Stimulated activated CD8-positive, alpha-beta memory T cell treated with anti-CD3 and anti-CD28 coated beads, Interleukin-15, amount 100 ng/mL, for 48 hours (primary cell): ENCODE results near the gene GATA5.

Experiments
- DNase-seq, 2 donors: peaks; one replicate each; pipeline ENCODE4 v3.0.0-alpha.2; 2020; ENCODE audit warnings: low read depth in 2 of 2

The GATA5 gene

DNA sequence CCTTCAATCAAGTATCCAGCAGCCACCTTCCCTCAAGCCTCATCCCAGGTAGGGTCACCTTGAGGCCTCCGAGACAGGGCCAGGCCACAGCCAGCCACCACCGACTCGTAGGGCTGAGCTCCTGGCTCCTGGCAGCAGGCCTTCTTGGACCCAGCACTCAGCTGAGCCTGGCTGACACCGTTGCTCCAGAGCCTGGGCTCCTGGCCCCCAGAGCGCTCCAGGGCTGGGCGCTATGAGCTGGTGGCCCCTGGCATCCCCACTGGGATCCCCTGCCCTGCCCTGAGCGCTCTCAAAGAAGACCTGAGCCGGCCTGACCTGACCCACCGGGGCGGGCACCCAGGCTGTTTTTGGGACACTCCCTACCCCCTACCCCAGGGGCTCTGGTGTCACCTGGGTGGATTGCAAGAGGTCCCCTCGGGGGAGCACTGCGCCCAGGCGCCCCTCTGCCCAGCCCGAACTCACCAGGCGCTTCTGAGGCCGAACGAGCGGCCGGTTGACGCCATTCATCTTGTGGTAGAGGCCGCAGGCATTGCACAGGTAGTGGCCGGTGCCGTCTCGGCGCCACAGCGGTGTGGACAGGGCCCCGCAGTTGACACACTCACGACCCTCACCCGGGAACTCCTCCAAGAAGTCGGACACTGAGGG, 2.7 kb downstream of the GATA5 start:
- DNase-seq, result no peak

DNA sequence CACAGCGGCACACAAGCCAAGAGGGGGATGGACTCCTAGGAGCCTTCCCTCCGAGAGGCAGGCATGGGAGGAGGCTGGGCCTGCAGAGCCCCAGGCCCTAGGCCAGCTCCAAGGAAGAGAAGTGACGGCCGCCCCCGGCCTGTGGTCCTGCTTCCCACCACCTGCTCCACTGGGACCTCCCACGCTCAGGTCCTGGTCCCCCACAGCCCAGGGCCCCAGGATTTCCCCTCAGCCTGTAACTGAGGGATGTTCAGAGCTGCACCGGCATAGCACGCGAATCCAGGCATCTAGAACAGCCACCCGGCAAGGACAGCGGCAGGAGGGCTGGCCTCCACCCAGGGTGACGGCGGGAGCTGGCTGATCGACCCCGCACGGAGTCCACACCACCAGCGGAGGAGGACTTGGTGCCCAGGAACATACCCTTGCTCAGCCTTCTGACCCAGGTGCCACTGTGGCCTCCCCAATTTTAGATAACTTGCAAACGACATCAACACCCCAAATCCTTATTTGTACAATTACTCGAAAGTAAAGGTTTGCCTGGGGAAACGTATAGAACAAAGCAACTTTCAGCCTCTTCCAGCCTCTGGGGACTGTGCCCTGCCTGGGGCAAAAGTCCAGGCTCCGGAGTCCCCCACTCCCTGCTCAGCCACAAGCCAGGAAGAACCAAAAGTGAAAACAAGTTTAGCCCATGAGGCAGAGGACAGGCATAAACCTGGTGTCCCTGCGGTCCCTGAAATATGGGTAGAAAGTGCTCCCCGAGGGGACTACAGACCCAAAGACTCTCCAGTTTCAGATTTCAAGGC, 3.5 kb downstream of the GATA5 start:
- DNase-seq, result no peak

DNA sequence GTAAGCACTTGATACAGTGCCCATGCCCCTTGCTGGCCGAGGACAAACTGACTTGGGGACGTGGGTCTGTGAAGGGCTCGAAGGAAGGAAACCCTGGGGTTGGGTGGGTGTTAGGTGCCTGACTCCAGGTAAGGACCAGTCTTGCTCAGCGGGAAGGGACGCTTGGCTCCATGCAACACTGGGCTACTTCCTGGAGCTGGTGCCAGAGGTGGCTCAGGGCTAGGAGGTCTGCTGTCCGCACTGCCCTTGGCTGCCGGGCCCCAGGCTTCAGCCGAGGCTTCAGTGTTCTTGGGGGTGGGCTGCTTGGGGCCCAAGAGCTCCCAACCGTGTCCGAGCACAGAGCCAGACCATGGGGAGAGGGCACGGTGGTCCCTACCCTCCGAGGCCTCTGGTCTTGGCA, 5.3 kb downstream of the GATA5 start:
- no peak for DNase-seq

DNA sequence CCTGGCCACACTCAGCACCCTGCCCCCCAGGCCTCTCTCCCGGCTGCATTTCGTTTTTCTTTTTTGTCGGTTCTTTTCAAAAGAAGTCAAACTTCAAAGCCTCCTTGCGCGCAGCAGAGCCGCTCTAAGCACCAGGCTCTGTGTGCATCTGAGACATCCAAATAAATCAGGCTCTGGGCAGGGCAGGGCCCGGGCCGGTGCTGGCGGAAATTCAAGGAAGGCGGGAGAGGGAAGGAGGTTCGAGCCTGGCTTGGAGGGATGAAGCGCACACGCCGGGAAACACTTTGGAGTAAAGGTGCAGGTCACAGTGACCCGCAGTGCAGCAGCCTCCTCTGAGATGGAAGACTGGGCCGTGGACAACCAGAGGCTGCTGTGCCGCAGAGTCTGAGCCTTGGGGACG, 5.8 kb downstream of the GATA5 start:
- DNase-seq, result no peak

DNA sequence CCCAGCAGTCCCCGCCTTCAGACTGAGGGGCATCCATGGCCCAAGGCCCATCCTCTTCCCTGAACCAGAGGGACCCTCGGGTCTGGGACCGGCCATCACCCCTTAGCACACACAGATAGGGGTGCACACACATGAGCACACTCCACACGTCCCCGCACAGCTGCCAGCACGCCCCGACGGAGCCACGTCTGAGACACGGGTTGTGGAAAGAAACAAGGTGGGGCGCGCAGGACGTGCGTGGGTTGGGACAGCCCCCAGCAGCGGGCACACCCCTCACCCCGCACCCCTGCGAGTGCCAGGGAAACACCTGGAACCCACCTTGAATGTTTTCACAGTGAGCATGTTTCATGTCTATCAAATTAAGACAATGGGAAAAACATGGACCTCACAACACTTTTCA, 6.4 kb downstream of the GATA5 start:
- no peak for DNase-seq

DNA sequence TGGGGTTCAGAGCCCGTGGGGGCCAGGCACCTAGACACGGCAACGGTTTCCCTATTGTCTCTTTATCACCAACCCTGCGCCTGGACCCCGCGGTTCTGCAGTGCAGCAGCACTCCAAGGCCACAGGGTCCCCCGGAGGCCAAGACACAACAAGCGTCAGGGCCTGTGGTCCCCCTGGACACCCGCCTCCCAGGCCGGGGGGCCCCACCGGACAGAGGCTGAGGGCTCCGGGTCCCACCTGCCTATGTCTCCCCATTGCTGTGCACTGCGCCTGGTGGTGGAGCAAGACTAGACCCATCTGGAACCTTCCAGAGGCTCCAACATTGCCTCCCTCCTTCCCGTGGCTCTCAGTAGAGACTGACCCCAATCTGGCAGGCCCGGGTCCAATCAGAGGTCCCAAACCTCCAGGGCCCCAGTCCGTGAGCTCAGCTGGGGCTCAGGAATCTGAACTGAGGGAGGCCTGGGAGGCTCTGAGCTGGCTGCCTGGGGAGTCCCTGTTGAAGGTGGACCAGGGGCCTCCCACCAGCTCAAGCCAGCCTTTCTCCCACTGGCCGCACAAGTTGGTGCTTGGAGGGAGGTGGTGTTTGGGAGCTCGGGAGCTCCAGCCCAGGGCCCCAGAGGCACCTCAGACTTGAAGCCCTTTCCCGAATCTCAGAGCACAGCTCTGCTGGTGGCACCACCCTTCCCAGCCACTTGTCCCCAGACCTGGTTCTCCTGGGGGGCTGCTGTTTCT, 8.8 kb downstream of the GATA5 start:
- DNase-seq, result no peak

DNA sequence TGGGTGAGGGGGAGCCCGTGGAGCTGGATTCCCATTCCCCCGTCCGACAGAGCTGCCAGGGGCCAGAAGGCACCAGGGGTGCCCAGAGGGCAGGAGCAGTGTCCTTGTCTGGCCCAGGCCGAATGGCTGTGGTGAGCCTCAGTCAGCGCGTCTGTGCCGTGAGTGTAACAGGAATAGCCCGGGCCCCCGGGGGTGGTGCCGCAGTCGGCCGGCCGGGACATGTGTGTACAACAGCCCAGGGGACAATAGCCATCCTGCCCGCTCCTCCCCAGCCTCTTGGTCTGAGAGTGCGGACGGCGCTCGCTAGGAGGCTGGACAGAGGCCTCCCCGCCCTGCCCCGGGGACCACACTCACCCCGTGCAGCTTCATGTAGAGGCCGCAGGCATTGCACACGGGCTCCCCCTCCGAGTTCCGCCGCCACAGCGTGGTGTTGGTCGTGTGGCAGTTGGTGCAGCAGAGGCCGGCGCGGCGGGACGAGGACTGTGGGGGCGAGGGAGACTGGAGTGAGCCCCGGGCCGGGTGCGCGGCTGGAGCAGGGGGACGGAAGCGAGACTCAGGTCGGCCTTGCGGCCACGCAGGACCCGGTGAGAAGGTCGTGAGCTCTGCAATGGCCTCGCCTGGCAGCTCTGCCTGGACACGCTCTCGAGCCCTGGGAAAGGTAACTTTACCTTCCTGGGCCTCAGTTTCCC, 9.6 kb downstream of the GATA5 start:
- DNase-seq, result no peak

DNA sequence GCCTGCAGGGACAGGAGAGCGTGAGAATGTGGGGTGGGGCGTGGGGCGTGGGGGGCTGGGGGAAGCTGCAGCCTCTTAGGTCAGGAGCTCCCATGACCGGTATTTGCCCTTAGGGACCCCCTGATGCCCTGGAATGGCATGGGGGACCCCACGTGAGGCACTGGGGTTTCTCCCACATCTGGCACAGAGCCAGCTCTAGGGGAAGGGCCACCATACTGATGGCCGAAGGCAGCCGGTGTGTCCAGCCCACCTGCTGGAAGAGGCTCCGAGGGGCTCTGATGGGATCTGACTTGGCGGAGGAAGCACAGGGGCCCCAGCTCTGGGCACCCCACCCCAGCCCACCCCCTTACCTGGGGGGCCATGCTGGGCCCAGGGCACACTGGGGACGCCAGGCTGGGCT, 10.8 kb downstream of the GATA5 start:
- no peak for DNase-seq

DNA sequence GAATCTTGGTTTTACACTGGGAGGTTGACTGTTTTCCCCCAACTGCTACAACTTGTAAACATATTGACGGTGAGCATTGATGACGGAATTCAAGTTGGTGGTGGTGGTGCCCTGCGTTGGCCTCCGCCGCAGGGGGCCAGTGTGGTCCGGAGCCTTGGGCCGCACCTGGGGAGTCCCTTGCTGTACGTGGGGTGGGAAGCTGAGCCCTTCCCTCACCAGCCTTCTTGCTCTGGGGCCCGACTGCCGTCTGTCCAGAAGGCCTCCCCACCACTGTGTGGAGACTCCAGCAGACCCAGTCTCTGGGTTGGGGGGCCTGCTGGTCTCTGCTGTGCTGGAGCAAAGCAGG, 11.4 kb downstream of the GATA5 start:
- DNase-seq, result no peak

DNA sequence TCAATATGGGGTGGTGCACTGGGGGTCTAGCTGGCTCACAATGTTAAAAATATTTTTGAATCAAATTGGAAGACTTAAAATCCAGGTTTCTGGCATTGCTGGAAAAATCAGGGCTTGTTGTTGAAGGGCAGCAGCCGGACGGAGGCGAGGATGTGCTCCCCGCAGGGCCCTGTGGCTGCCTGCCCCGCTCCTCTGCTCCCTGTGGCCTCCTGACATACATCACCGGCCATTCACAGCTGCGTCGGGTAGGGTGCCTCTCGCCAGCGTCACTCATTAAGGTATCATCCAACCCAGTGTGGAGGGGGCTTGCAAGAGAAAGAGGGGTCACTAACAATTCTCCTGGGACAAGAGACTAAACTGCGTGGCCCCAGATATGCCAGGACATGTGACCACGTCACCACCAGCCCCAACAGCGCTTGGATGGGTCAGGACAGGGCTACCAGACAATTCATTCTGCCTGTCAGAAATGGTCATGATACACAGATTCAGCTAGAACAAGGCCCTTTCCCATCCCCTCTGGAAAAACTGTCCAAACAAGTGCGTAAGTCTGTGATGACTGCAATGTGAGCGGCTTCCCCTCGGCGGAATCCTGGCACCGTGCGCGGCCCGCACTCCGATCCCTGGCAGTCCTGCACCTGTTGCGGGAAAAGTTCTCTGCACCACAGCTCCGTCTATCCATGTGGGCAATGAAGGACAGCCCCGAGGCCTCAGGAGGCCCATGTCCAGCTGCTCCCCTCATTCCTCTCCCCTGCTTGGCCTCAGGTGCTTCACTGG, 12.0 kb downstream of the GATA5 start:
- no peak for DNase-seq

DNA sequence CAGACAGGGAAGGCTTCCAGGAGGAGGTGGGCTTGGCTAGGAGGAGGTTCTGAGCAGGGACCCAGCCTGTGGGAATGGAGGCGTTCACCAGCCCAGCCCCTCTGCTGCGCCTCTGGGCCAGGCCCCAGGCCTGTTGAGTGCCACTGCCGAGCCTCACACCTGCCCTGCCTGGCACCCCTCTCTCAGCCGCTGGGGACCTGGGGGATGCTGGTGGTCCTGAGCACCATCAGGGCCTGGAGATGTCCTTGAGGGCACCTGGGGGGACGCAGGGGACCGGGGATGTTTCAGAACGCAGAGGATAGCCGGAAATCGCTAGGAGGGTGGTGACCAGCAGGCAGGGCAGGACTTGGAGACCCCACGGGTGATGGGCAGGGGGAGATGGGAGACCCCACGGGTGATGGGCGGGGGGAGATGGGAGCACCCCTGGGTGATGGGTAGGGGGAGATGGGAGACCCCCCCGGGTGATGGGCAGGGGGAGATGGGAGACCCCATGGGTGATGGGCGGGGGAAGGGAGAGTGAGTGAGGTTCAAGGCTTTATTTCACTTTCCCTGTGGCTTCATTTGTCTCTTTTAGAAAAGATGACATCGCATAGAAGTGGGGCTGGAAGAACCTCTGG, 12.7 kb downstream of the GATA5 start:
- DNase-seq, result no peak

DNA sequence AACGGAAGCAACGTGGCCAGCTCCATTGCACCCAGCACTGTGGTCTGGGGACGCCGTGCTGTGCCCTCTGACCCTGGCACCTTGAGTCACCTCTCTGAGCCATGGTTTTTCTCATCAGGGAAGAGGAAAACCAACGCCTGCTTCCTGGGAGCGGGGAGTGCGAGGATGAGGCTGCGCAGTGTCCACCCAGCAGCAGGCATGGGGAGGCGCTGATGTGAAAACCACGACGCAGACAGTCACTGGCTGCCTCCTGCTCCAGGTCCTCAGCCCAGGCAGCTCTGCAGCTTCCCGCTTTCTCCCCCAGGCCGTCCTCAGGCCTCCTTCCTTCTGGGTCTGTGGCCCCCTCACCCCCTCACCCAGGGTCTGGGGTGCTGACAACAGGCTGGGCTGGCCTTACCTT, 14.0 kb downstream of the GATA5 start:
- no peak for DNase-seq

DNA sequence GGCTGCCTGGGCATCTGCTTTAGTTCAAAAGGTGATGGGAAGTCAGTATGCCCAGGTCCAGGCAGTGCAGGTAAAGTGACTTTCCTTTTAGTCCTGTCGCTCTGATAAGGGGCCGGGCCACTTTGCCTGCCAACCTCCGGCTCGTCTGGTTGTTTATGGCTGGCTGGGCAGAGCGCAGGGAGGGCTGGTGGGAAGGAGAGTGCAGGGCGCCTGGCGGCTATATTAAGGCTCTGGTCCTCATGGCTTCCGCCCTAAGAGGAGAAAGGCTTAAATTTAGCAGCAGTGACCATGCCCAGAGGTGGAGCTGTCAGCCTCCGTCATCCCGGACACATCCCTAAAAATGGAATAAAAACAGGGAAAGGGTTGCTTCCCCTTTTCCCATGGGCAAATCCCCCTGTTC, 14.6 kb downstream of the GATA5 start:
- DNase-seq, result no peak

DNA sequence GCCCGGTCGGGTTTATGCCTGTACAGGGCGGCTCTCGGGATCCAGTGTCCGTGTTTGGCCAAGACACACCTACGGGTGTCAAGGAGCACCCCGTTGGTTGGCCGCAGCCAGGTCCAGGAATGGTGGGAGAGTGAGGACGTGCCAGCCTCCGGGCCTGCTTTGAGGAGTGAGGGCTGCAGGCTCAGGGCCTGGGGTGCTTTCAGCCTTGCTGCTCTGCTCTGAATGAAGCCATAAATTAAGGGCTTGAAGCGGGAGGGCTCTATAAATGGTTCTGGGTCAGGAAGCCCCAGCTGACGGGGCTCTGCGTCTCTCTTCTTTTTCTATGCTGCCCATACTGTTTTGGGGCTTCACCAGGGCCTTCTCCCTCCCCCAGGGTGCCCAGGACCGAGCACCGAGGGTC, 15.1 kb downstream of the GATA5 start:
- no peak for DNase-seq

DNA sequence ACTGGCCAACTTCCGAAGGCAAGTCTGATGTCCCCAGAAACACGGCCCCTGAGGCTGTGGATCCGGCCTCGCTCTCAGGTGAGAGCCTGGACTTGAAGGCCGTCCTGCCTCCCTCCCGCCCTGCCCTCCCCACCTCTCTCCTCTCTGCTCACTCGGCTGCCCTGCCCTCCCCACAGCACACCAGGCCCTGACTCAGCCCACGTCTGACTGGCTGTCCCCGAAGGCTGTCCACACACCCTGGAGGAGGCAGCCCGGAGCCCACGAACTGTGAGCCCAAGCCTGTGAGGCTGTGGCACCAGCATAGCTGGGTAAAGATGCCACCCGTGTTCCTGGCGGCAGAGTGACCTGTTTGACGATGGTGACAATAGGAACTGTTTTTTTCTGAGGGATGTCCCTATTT, 16.3 kb downstream of the GATA5 start:
- DNase-seq, result no peak

DNA sequence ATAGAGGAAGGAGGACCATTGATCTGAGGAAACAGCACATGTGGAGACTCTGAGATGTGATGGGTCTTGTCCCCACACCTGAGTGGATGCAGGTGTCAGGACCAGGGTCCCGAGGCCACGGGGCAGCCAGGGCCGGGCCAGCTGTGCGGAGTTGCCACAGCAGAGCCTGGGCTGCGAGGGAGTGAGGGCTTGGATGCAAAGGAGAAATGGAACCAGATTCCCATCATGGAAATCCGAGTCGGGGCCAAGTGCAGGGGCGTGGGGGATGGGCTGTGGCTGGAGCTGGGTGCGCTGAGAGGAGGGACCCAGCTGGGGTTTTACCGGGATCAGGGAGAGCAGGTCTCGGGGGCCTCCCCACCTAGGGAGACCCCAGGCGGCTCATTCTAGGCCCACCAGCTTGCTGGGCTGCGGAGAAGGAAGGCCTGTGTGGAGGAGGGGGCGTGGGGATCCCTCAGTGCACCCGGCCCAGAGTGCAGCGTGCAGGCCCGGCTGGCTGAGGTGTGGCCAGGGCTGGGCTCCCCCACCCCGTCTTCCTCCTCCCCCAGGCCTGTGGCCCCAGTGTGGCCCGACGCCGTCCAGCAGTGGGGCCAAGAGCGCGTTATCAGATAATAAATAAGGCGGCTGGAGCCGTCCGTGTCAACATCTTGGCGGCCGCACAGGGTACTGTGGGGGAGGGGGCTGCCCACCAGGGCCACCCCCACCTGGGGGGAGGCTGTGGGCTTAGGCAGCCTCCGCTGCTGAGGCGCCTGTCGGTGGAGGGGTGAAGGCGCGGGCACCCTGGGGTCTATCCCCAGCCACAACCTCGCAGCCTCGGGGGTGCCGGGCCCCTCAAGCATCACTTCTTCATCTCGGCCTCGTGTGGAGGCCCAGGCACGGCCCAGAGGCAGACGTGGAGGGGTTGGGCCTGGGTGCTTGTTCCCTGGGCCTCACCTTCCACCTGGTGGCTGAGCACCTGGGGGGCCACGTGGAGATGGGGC, 17.2 kb downstream of the GATA5 start:
- DNase-seq, result no peak

DNA sequence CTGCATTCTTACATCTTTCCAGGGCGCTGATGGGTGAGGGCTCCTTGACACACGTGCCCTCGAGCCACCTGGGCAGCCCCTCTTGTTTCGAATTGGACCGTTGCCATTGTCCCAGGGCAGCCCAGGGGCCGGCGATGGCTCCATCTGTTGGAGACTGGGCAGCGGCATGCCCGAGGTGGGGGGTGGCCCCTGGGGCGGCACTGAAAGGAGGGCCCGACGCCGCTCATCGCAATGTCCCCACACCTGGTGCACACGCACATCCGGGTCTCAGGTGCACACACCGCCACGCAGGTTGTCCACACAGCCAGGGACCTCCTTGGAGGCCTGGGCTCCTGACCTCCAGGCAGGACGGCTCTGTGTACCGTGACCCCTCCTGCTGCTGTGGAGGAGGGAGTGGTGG, 18.0 kb downstream of the GATA5 start:
- DNase-seq, result no peak

DNA sequence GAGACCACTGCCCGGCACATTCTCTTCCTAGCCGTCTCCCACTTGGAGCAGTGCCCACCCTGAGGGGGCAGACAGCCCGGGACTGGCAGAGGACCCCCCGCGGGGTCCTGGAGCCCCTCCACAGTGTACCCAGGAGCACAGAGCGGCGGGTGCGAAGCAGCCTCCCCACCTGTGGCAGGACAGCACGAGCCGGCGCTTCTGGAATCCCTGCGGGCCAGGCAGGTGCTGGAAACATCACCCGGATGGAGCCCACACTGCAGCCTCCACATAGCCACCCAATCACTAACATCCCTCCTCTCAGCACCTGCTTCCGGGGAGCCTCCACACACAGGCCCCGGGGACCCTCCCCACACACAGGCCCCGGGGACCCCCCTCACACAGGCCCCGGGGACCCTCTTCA, 18.7 kb downstream of the GATA5 start:
- DNase-seq, result no peak

DNA sequence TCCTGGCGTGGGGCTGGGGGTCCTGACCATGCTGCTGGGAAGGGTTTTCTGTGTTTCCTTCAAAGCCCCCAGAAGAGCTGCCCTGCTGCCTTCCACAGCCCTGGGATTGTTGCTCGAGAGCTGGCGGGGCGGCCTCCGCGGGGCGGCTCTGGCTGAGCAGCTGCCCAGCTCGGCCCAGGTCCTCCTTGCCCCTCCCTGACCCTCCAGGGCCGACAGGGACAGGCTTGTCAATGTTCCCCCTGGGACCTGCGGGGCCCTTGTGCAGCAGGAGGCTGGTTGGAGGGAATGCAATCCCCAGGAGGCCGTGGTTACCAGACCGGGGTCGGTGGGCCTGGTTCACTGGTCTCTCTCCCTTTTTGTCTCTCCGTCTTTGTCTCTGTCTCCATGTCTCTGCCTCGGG, 19.9 kb downstream of the GATA5 start:
- DNase-seq, result no peak
